Testis (tissue), 2 donors: ENCODE data around the gene TUBB3.

Experiments
- CTCF ChIP-seq, 3 experiments: fragments of 450-650 bp in 2 of 3; fragments of 200-600 bp in 1 of 3; sonication (generic) in 1 of 3; IDR thresholded peaks; one replicate each; pipeline ENCODE4 v1.5.1; 2016 to 2019; ENCODE audit warnings: antibody characterized with exemption in 3 of 3, mild to moderate bottlenecking in 2 of 3, moderate library complexity in 1 of 3
- POLR2A ChIP-seq: fragments of 450-650 bp; IDR thresholded peaks from one replicate; pipeline ENCODE4 v1.6.1; 2017; ENCODE audit warnings: antibody characterized with exemption, mild to moderate bottlenecking, moderate library complexity

GRCh38 chr16:89906140-89907025, 16.8 kb upstream of the TUBB3 start:
- TF ChIP-seq CTCF (IDR thresholded peaks at IDR 0.05) (no peak), POLR2A (no peak)
